Smooth muscle cell of the brain vasculature (primary cell): ENCODE data around the gene ATP8B2.
"Not testable (repeated sequence)": the region's sequence is repeated elsewhere in the genome, so short reads cannot be mapped to it uniquely, and the experiment has no call there.

Experiments
- DNase-seq: peaks from one replicate; pipeline ENCODE4 v3.0.0-alpha.2; 2012; ENCODE audit warnings: low read depth, low spot score

ATP8B2 gene

DNA sequence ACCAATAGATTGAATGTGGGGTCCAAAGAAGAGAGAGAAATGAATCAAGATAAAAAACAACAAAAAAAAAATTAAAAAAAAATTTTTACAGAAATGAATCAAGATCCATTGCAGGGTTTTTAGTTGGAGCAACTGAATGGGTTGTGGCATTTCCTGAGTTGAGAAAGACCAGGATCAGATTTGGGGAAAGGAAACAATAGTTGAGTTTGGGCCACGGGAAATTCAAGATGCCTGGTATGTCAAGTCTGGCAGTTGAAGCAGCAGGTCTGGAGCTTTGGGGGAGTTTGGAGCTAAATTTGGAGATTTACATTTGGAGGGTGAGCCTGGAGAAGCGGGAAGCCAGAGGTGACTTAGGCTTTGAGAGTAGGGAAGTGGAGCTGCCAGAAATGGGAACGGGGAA is 22.6 kb downstream of the ATP8B2 start:
- DNase-seq, result no peak

DNA sequence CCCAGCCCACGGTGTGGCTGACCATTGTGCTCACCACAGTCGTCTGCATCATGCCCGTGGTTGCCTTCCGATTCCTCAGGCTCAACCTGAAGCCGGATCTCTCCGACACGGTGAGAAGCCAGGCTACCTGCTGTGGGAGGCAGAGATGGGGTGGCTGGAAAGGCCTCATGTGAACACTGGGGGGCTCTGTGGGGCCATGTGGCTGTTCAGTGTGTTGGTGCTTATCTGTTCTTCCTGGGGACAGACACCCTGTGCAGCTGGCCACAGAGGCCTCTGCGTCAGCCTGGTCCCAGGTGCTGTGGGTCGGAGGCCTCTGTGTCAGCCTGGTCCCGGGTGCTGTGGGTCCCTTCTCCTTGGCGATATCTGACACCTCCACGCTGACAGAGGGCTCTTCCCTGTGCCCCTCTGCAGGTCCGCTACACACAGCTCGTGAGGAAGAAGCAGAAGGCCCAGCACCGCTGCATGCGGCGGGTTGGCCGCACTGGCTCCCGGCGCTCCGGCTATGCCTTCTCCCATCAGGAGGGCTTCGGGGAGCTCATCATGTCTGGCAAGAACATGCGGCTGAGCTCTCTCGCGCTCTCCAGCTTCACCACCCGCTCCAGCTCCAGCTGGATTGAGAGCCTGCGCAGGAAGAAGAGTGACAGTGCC is 23.2 kb downstream of the ATP8B2 start:
- DNase-seq, result no peak

GRCh38 chr1:154349121-154349520 is 23.8 kb downstream of the ATP8B2 start:
- DNase-seq, result no peak

DNA sequence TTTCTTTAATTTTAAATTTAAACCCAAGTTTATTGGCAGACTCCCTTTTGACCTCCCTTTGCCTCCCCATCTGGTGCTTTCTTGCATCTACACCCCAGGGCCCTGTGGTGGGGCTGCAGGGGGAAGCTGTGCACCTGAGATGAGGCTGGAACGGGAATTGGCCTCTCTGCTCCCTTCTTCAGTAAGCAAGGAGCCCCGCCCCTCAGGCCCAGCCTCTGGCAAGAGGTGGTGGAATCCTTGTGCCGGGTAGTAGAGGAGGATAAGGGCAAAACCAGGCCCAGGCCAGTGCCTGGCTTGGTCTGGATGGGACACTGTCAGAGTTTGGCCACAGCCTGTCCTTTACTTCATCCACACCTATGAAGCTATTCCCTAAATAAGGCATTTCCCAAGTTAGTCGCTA is 25.1 kb downstream of the ATP8B2 start:
- DNase-seq, result no peak

GRCh38 chr1:154351363-154352068 is 26.2 kb downstream of the ATP8B2 start:
- DNase-seq, result no peak

DNA sequence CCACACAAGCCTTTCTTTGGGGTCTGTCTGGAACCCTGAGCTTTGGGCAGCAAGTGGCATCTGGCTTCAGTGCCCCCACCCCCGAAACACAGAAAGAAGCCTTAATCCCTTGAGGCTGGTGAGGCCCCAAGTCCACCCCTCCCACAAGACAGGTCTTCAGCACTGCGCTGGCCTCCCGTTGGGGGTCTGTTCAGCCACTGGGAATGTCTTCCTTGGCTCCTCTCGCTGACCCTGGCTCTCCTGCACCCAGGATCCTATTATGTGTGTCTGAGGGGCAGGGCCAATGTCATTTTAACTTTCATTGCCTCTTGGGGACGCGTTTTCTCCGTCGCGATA is 26.9 kb downstream of the ATP8B2 start:
- no peak for DNase-seq

- DNase-seq, result no peak
Measured at GRCh38 chr1:154352581-154353459, 27.5 kb downstream of the ATP8B2 start.

DNA sequence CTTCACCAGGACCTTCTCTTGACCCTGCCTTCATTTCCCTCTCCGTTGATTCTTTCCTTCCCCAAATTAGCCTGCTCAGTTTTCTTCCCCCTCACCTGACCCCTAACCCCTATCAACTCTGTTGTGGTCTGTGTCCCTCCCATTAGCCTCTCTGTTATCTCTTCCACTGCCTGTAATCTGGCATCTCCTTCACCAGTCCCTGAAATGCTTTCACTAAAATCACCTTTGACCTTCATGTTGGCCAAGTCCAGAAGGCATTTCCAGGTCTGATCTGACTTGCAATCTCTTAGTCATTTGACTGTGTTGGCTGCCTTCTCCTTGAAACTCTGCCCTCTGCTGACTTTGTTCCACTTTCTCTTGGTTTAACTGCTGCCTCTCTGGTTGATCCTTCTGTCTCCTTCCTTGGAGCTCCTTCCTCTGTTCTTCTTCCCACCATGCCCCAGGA is 28.2 kb downstream of the ATP8B2 start:
- no peak for DNase-seq

- no peak for DNase-seq
Measured at GRCh38 chr1:154353966-154354365, 28.6 kb downstream of the ATP8B2 start.

DNA sequence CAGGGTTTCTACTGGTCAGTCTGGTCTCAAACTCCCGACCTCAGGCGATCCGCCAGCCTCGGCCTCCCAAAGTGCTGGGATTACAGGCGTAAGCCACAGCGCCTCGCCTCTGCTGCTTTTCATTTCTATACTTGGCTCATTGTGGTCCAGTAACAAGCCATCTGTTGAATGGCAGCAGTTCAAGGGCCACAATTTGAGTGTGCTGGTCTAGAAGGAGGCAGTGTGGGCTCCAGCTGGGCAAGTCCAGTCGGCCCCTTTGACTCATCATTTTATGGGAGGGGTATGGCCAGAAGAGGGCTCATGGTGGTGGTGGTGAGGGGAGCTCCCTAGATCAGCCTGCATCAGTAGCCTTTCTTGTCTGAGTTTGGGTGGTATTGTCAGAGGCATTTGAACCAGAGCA is 33.2 kb downstream of the ATP8B2 start:
- no peak for DNase-seq

- no peak for DNase-seq
Measured at GRCh38 chr1:154360288-154360687, 35.0 kb downstream of the ATP8B2 start.

- not testable (repeated sequence) for DNase-seq
Measured at GRCh38 chr1:154360881-154361280, 35.6 kb downstream of the ATP8B2 start.

- no peak for DNase-seq
Measured at GRCh38 chr1:154361357-154361756, 36.0 kb downstream of the ATP8B2 start.

DNA sequence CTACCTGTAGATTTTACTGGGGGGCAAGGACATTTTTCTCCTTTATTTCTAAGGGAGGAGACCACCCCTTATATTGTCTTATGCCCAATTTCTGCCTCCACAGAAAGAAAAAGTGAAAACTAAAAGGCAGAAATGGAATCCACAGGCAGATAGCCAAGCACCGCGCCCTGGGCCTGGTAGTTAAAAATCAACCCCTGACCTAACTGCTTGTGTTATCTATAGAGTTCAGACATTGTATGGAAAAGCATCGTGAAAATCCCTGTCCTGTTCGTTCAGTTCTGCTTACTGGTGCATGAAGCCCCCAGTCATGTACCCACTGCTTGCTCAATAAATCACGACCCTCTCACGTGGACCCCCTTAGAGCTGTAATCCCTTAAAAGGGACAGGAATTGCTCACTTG is 46.1 kb downstream of the ATP8B2 start:
- DNase-seq, result no peak

DNA sequence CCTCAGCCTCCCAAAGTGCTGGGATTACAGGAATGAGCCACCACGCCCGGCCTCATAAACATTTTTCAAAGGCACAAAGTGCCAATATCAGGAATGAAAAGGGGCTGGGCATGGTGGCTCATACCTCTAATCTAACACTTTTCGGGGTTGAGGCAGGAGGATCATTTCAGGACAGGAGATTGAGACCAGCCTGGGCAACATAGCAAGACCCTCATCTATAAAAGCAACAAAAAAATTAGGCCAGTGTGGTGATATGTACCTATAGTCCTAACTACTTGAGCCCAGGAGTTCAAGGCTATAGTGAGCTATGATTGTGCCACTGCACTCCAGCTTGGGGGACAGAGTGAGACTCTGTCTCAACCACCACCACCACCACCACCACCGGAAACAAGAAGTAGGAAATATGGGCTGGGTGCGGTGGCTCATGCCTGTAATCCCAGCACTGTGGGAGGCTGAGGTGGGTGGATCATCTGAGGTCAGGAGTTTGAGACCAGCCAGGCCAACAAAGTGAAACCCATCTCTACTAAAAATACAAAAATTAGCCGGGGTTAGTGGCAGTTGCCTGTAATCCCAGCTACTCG is 48.5 kb downstream of the ATP8B2 start:
- DNase-seq, result not testable (repeated sequence)

GRCh38 chr1:154379301-154379700 is 54.0 kb downstream of the ATP8B2 start:
- no peak for DNase-seq

GRCh38 chr1:154384650-154385489 is 59.5 kb downstream of the ATP8B2 start:
- DNase-seq, result no peak

GRCh38 chr1:154386643-154387352 is 61.5 kb downstream of the ATP8B2 start:
- no peak for DNase-seq

DNA sequence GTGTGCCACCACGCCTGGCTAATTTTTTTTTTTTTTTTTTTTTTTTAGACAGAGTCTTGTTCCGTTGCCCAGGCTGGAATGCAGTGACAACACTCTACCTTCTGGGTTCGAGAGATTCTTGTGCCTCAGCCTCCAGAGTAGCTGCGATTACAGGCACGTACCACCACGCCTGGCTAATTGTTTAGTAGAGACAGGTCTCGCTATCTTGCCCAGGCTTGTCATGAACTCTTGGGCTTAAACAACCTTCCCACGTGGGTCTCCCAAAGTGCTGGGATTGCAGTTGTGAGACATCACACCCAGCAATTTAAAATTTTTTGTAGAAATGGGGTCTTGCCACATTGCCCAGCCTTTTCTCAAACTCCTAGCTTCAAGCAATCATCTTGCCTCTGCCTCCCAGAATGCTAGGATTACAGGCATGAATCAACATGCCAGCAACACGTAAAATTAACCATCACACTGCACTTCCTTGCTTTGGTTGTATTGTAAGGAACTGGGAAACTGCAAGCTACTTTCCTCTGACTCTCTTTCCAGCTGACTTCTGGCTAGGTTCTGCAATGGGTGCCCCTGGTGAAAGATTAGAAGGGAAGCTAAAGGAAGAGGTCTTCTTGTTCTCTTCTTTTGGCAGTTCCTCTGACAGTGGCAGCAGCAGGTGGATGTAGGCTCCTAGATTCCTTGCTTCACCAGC is 65.9 kb downstream of the ATP8B2 start:
- DNase-seq, result no peak

GRCh38 chr1:154398141-154398540 is 72.8 kb downstream of the ATP8B2 start:
- no peak for DNase-seq
